Measurements from ENCODE around the gene TRIB2.

TRIB2 gene

GRCh38 chr2:12718711-12719399, 2.1 kb downstream of the TRIB2 start:
- intact Hi-C loops (cut with DNase I), result loop anchor here (2.0 to 5.0 kb wide), 3 partner anchors 288 to 887 kb away; no protein-coding TSS in a partner anchor
- DNase-seq, result peak in 2 of 10 donors; percentile 21 to 67

- no peak for DNase-seq
- intact Hi-C loops (cut with DNase I), result loop anchor here (2.0 to 5.0 kb wide), 4 partner anchors 288 to 887 kb away; no protein-coding TSS in a partner anchor
Measured at GRCh38 chr2:12719400-12720277, 2.9 kb downstream of the TRIB2 start.

- no peak for DNase-seq
- intact Hi-C loops (cut with DNase I), result loop anchor here (5.0 kb wide), 1 partner anchor 303 kb away; no protein-coding TSS in a partner anchor
Measured at GRCh38 chr2:12720278-12720620, 3.5 kb downstream of the TRIB2 start.

- intact Hi-C loops (cut with DNase I), result loop anchor here (5.0 kb wide), 1 partner anchor 304 kb away; no protein-coding TSS in a partner anchor
- no peak for DNase-seq
Measured at GRCh38 chr2:12720754-12721378, 4.1 kb downstream of the TRIB2 start.

- peak in 1 of 10 donors; percentile 52 for DNase-seq
- intact Hi-C loops (cut with DNase I), result loop anchor here (5.0 kb wide), 1 partner anchor 305 kb away; no protein-coding TSS in a partner anchor
Measured at GRCh38 chr2:12721566-12722446, 5.1 kb downstream of the TRIB2 start.

GRCh38 chr2:12722447-12723316, 5.9 kb downstream of the TRIB2 start:
- intact Hi-C loops (cut with DNase I), result loop anchor here (5.0 kb wide), 1 partner anchor 305 kb away; no protein-coding TSS in a partner anchor
- DNase-seq, result no peak

- intact Hi-C loops (cut with DNase I), result loop anchor here (5.0 kb wide), 1 partner anchor 307 kb away; no protein-coding TSS in a partner anchor
- no peak for DNase-seq
Measured at GRCh38 chr2:12723736-12724463, 7.2 kb downstream of the TRIB2 start.

- intact Hi-C loops (cut with DNase I), result no loop called here
- no peak for DNase-seq
Measured at GRCh38 chr2:12725233-12726187, 8.8 kb downstream of the TRIB2 start.

- intact Hi-C loops (cut with DNase I), result no loop called here
- no peak for DNase-seq
Measured at GRCh38 chr2:12726271-12726670, 9.5 kb downstream of the TRIB2 start.

GRCh38 chr2:12727065-12727464, 10.3 kb downstream of the TRIB2 start:
- DNase-seq, result no peak
- intact Hi-C loops (cut with DNase I), result no loop called here

- intact Hi-C loops (cut with DNase I), result no loop called here
- DNase-seq, result no peak
Measured at GRCh38 chr2:12727641-12728040, 10.9 kb downstream of the TRIB2 start.

- intact Hi-C loops (cut with DNase I), result no loop called here
- DNase-seq, result no peak
Measured at GRCh38 chr2:12728221-12728777, 11.6 kb downstream of the TRIB2 start.

- no peak for DNase-seq
- intact Hi-C loops (cut with DNase I), result no loop called here
Measured at GRCh38 chr2:12730265-12730664, 13.5 kb downstream of the TRIB2 start.

- intact Hi-C loops (cut with DNase I), result no loop called here
- no peak for DNase-seq
Measured at GRCh38 chr2:12731701-12732280, 15.1 kb downstream of the TRIB2 start.

- intact Hi-C loops (cut with DNase I), result no loop called here
- DNase-seq, result no peak
Measured at GRCh38 chr2:12732651-12733050, 15.9 kb downstream of the TRIB2 start.

- intact Hi-C loops (cut with DNase I), result no loop called here
- DNase-seq, result peak in 7 of 10 donors; percentile 34 to 90 (median 54)
Measured at GRCh38 chr2:12733846-12734245, 17.1 kb downstream of the TRIB2 start.
